ENCODE results near the gene AS3MT.

Gene AS3MT

GRCh38 chr10:102856758-102857424 lies 12.4 kb upstream of the AS3MT start:
- no peak for DNase-seq

- DNase-seq = no peak
Measured at GRCh38 chr10:102859911-102860310, 9.4 kb upstream of the AS3MT start.

- DNase-seq = no peak
Measured at GRCh38 chr10:102863660-102864059, 5.6 kb upstream of the AS3MT start.

DNA sequence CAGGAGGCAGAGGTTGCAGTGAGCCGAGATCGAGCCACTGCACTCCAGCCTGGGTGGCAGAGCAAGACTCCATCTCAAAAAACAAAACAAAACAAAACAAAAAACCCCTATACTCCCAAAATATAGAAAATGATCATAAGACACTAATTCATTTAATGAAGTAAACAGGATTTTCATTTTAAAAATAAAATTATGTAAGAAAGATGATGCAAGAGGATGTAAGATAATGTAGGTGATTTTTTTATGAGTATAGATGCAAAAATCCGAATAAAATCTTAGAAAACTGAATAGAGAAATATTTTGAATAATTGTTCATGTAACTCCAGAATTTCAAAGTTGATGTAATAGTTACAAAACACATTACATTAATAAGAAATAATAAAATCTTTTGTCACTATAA lies 3.6 kb upstream of the AS3MT start:
- DNase-seq = no peak

DNA sequence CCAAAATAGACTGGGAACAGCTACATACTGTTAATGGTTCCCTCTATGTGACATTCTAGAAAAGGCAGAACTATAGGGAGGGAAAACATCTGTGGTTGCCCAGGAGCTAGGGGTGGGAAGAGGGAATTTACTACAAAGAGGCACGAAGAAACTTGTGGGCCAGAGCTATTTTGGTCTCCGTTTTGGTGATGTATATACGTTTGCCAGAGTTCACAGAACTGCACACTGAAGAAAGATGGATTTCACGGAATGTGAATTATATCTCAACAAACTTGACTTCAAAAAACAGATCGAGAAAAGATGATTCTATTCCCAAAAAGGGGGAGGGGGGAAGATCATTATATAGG lies 386 bp upstream of the AS3MT start:
- DNase-seq = no peak

GRCh38 chr10:102870221-102870620 lies 951 bp downstream of the AS3MT start:
- no peak for DNase-seq

- no peak for DNase-seq
Measured at GRCh38 chr10:102872163-102872562, 2.9 kb downstream of the AS3MT start.

- DNase-seq = no peak
Measured at GRCh38 chr10:102876747-102877153, 7.5 kb downstream of the AS3MT start.

DNA sequence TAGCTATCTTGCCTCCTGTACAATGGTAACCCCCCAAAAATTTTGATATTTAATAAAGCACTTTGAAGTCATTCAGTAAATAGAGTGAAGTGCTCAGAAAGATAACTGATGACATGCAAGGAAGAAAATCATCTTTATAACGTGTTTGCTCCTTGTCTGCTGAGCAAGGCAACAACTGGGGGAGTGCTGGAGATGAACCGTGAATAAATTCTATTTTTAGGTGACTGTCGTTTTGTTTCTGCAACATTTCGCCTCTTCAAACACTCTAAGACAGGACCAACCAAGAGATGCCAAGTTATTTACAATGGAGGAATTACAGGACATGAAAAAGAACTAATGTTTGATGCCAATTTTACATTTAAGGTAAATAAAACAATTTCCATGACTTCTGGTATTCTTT lies 9.4 kb downstream of the AS3MT start:
- no peak for DNase-seq

DNA sequence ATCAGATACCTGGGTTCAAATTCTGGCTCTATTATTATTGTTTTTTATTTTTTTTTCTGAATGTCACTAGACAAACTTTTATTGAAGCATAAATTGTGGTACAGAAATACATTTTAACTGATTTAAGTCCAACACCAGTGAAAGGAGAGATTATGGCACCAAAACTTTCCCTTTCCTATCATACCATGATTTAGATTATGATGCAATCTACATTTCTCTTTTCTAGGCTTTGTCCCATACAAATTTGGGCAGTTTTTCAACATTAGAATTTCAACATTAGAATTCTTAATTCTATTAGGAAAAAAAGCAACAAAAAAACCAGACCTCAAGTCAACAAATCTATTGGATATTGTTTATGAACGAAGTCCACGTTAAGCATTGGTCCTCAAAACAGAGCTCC lies 11.0 kb downstream of the AS3MT start:
- DNase-seq = no peak

- DNase-seq = no peak
Measured at GRCh38 chr10:102888048-102888447, 18.8 kb downstream of the AS3MT start.

DNA sequence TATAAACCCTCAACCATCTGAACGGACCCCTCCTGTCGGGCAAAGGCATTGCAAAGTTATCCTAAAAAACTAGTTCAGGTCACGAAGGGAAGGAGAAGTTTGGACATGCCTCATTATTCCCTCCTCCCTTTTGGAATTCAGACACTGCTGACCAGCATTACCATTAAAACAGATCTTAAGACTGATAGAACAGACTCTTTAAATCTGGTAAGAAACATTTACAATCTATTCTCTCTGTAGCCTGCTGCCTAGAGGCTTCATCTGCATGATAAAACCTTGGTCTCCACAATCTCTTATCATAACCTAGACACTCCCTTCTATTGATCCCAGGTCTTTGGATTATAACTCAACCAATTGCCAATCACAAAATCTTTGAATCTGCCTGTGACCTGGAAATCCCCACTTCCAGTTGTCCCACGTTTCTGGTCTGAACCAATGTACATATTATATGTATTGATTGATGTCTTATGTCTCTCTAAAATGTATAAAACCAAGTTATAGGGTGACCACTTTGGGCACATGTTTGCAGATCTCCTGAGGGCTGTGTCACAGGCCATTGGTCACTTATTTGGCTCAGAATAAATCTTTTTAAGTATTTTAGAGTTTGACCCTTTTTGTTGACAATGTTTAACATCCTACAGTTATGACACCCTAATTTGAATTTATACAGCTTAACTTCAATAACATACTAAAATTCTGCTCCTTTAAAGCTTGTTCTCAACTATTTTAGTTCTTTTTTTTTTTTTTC lies 25.4 kb downstream of the AS3MT start:
- DNase-seq = no peak

GRCh38 chr10:102900006-102900405 lies 30.7 kb downstream of the AS3MT start:
- no peak for DNase-seq

- no peak for DNase-seq
Measured at GRCh38 chr10:102904346-102904745, 35.1 kb downstream of the AS3MT start.

GRCh38 chr10:102906507-102906906 lies 37.2 kb downstream of the AS3MT start:
- no peak for DNase-seq

GRCh38 chr10:102914781-102915180 lies 45.5 kb downstream of the AS3MT start:
- no peak for DNase-seq

DNA sequence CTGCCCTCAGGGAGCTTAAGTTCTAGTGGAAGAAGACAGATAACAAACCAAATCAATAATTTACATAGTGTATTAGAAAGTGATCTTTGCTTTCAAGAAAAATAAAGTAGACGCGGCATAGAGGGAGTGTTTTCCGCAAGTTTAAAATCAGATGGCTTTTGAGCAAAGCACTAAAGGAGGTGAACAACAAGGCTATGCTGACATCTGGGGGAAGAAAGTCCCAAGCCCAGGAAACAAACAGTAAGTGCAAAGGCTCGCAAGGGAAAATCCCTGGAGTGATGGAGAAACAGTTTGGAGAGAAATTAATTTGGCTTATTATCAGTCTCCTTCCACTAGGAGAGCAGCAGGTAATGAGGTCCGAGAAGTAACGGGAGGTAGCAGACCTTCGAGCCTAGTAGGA lies 46.9 kb downstream of the AS3MT start:
- no peak for DNase-seq

GRCh38 chr10:102917314-102917961 lies 48.2 kb downstream of the AS3MT start:
- peak; percentile 89 for DNase-seq

- peak; percentile 99 for DNase-seq
Measured at GRCh38 chr10:102917962-102918816, 48.9 kb downstream of the AS3MT start, which contains the start of gene CNNM2. Gene CNNM2 (plus strand): TSS chr10:102918294. CDS start chr10:102918481, 187 bp downstream.

- DNase-seq = peak; percentile 60
Measured at GRCh38 chr10:102918817-102919245, 49.6 kb downstream of the AS3MT start.

- peak; percentile 40 for DNase-seq
Measured at GRCh38 chr10:102919246-102919959, 50.1 kb downstream of the AS3MT start.

- DNase-seq = no peak
Measured at GRCh38 chr10:102919992-102920739, 50.9 kb downstream of the AS3MT start.
